ENCODE data around the gene RAP1GAP2. TPM values are rescaled to one million over a fixed set of nuclear protein-coding genes. Genes with fewer than 3 reads are reported as not detected.

RAP1GAP2 gene
- total RNA-seq, 2 experiments from 2014 or later, result 1.9 to 2.3 TPM

DNA sequence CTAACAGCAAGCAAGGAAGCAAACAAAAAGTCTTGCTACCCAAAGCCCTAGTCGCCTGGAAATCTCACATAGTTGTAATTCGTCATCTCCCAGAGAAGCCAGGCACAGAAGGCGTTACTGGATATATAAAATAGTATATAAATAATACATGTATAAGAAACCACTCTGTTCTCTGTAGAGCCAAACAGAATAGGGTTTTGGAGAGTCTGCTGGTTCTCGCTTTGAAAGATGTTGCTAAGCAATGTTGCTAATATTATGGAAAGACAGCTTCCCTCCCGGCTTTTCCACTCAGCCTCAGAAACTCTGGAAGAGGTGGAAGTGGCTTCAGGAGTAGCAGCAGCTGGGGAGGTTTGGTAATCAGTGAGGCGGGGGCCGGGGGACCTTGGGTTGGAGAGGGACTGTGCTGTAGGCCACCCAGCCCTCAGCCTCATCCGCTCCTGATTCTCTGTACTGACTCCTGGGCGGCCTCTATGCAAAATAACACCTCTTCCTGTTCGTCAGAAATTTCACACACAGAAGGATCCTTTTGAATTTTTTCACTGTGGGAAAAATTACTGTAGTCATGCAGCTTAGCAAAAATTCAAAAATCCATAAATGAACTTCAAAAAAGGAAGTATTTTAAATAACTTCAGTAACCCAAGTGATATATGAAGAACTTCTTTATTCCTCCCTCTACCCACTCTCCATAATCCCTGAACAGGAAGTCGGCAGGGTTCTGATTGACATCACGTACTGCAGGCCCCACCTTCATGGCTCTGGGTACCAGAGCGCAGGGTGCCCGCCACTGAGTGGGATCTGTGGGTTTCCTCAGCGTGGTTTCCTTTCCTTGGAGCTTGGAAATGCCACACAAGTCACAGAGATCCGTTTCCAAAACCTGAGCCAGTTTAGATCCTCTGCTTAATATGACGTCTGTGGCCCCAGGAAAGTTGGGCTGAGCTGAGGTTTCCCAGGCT lies 51.4 kb downstream of the RAP1GAP2 start:
- H3K36me3 Mint-ChIP-seq, result peaks cover 2% of the 10 kb centered on the region
- ChIA-PET POLR2A (interaction anchor here (0.8 kb wide), 1 partner anchor 165 kb away, joined by 3 read pairs; no protein-coding TSS in a partner anchor), CTCF (interaction anchor here (0.6 to 10.0 kb wide), 27 partner anchors 11 to 465 kb away, joined by 3 to 87 read pairs (median 6); no protein-coding TSS in a partner anchor)
- H3K4me3 Mint-ChIP-seq, result no peak overlapping the region
- intact Hi-C loops (cut with micrococcal nuclease), result loop anchor here (1.0 kb wide), 2 partner anchors 19 to 166 kb away; no protein-coding TSS in a partner anchor
- no peak for DNase-seq
- peaks cover 14% of the 10 kb centered on the region for H3K4me1 Mint-ChIP-seq (ENCODE audit: low read depth)
- no peak overlapping the region for H3K27ac Mint-ChIP-seq
- H3K27me3 Mint-ChIP-seq, result peaks cover 4% of the 10 kb centered on the region
- H3K9me3 Mint-ChIP-seq, result no peaks in the 10 kb centered on the region

- Mint-ChIP-seq H3K36me3 (peaks cover 2% of the 10 kb centered on the region), H3K9me3 (no peaks in the 10 kb centered on the region), H3K27me3 (peaks cover 4% of the 10 kb centered on the region), H3K4me3 (no peak overlapping the region), H3K4me1 (ENCODE audit: low read depth) (peaks cover 14% of the 10 kb centered on the region), H3K27ac (no peak overlapping the region)
- ChIA-PET POLR2A (interaction anchor here (0.6 to 1.5 kb wide), 2 partner anchors 81 to 162 kb away, joined by 3 to 6 read pairs; no protein-coding TSS in a partner anchor), CTCF (interaction anchor here (0.7 to 10.0 kb wide), 31 partner anchors 9 to 753 kb away, joined by 3 to 87 read pairs (median 5); no protein-coding TSS in a partner anchor)
- intact Hi-C loops (cut with micrococcal nuclease), result loop anchor here (1.0 kb wide), 1 partner anchor 81 kb away; no protein-coding TSS in a partner anchor
- DNase-seq, result no peak
Observed at GRCh38 chr17:2849327-2849670, 53.1 kb downstream of the RAP1GAP2 start.

DNA sequence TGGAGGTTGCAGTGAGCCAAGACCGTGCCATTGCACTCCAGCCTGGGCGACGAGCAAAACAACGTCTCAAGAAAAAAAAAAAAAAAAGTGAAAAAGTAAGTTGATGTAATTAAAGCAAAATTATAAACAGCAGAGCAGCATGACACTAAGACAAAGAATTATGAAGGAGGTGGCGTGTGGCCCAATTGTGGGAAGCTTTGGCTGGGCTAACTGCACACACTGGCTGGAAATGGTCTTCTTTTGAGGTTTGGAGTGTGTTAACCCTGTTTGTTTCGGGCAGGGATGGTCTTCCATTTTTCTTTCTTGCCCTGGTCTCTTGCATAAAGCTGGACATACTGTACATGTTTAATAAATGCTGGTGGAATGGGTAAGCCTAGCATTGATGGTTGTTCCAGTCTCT lies 54.8 kb downstream of the RAP1GAP2 start:
- H3K9me3 Mint-ChIP-seq, result no peaks in the 10 kb centered on the region
- peaks cover 23% of the 10 kb centered on the region for H3K4me1 Mint-ChIP-seq (ENCODE audit: low read depth)
- H3K4me3 Mint-ChIP-seq, result no peak overlapping the region
- ChIA-PET CTCF (interaction anchor here (0.6 to 10.0 kb wide), 4 partner anchors 79 to 342 kb away, joined by 3 to 87 read pairs (median 42); no protein-coding TSS in a partner anchor), POLR2A (no interaction called here)
- peaks cover 11% of the 10 kb centered on the region for H3K27me3 Mint-ChIP-seq
- H3K36me3 Mint-ChIP-seq, result peaks cover 2% of the 10 kb centered on the region
- intact Hi-C loops (cut with micrococcal nuclease), result no loop called here
- DNase-seq, result no peak
- H3K27ac Mint-ChIP-seq, result no peak overlapping the region

DNA sequence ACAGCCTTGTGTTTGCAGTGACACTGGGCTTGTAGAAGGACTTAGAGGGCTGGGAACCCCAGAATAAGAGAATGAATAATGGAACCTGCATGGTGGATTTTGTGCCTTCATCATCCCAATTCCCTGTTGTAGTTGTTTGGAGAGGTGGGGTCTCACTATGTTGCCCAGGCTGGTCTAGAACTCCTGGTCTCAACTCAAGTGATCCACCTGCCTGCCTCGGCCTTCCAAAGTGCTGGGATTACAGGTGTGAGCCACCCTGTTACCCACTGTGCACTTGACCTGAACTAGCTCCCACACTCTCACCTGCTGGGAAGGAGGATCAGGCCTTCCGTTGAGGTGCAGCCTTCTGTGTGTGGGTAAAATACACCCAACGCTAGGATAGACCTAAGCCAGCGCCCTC lies 55.4 kb downstream of the RAP1GAP2 start:
- DNase-seq, result no peak
- no peak overlapping the region for H3K4me3 Mint-ChIP-seq
- H3K27ac Mint-ChIP-seq, result no peak overlapping the region
- H3K9me3 Mint-ChIP-seq, result no peaks in the 10 kb centered on the region
- intact Hi-C loops (cut with micrococcal nuclease), result no loop called here
- peaks cover 11% of the 10 kb centered on the region for H3K27me3 Mint-ChIP-seq
- ChIA-PET CTCF (interaction anchor here (0.6 to 10.0 kb wide), 5 partner anchors 14 to 1712 kb away, joined by 3 to 87 read pairs (median 4); no protein-coding TSS in a partner anchor), POLR2A (no interaction called here)
- peaks cover 23% of the 10 kb centered on the region for H3K4me1 Mint-ChIP-seq (ENCODE audit: low read depth)
- peaks cover 2% of the 10 kb centered on the region for H3K36me3 Mint-ChIP-seq

- H3K9me3 Mint-ChIP-seq, result no peaks in the 10 kb centered on the region
- intact Hi-C loops (cut with micrococcal nuclease), result no loop called here
- H3K4me1 Mint-ChIP-seq (ENCODE audit: low read depth), result peaks cover 23% of the 10 kb centered on the region
- DNase-seq, result no peak
- H3K4me3 Mint-ChIP-seq, result peak overlapping the region; percentile 37
- H3K27ac Mint-ChIP-seq, result no peak overlapping the region
- CTCF ChIA-PET, result interaction anchor here (0.9 to 10.0 kb wide), 4 partner anchors 15 to 1711 kb away, joined by 3 to 87 read pairs (median 6); no protein-coding TSS in a partner anchor
- H3K27me3 Mint-ChIP-seq, result peaks cover 11% of the 10 kb centered on the region
- H3K36me3 Mint-ChIP-seq, result peaks cover 2% of the 10 kb centered on the region
- POLR2A ChIA-PET, result no interaction called here
Observed at GRCh38 chr17:2852221-2852620, 56.0 kb downstream of the RAP1GAP2 start.

DNA sequence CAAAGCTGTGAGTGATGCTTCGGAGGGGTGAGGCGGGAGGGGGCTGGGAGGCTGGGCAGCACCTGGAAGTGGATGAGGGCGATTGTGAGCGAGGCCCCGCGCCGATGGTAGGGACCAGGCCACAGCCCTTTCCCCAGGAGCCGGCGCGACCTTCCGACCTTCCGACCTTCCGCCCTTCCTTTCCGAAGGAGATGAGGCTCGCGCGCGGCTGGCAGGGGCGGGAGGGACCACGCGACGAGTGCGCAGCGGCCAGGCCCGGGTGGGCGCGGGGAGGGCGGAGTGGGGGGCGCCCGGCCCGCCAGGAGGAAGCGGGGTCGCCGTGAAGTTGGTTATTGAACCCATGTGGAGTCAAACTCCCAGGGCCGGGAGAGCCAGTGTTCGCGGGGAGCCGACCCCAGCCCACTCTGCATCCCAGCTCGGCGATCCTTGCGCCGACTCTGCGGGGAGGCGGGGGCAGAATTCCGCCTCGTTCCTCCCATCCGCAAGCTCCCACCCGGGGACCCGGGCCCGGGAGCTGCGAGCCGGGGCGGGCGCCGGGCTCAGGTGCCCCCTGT lies 56.6 kb downstream of the RAP1GAP2 start:
- Mint-ChIP-seq H3K27ac (no peak overlapping the region), H3K4me1 (ENCODE audit: low read depth) (peaks cover 18% of the 10 kb centered on the region), H3K4me3 (peak overlapping the region; percentile 37), H3K36me3 (peaks cover 2% of the 10 kb centered on the region), H3K9me3 (no peaks in the 10 kb centered on the region), H3K27me3 (peaks cover 11% of the 10 kb centered on the region)
- DNase-seq, result no peak
- intact Hi-C loops (cut with micrococcal nuclease), result no loop called here
- ChIA-PET POLR2A (no interaction called here), CTCF (interaction anchor here (0.9 to 10.0 kb wide), 3 partner anchors 66 to 1710 kb away, joined by 3 to 87 read pairs (median 7); no protein-coding TSS in a partner anchor)

DNA sequence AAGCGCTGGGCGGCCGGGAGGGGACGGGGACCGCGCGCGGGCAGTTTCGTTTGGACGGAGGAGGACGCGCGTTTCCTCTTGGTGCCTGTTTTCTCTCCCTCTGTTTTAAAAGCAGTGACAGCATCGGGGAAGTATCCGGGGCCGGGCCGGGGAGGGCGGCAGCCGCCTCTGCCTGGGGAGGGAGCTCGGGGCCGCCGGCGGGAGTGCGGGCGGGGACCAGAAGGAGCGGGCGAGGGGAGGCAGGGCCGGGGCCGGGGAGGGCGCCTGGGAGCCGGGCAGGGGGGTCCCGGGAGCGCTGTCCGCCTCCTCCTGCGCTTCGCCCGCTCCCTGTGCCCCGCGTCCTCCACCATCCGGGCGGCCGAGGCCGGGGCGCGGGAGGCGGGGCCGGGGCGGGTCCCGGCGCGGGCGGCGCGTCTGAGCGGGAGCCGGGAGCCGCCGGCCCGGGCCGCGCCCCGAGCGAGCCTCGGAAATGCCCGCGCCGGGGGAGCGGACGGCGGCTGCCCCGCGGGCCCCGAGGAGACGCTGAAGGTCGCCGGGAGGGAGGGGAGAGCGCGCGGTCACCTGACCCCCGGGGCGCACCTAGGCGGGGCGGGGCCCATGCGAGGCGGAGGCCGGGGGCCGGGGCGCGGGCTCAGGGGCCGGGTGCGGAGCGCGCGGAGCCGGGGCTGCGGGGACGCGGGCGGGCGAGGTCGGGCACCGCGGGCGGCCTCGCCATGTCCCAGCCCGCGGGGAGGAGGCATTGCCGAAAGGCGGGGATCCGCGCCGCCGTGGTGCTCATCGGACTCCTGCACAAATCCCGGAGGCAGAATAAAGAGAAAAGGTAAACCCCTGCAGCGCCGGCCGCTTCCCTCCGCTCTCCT lies 57.3 kb downstream of the RAP1GAP2 start:
- Mint-ChIP-seq H3K36me3 (peaks cover 2% of the 10 kb centered on the region), H3K4me1 (ENCODE audit: low read depth) (peaks cover 13% of the 10 kb centered on the region), H3K27ac (no peak overlapping the region), H3K4me3 (peak overlapping the region; percentile 80), H3K9me3 (no peaks in the 10 kb centered on the region), H3K27me3 (peaks cover 11% of the 10 kb centered on the region)
- POLR2A ChIA-PET, result no interaction called here
- DNase-seq, result peak; percentile 50
- intact Hi-C loops (cut with micrococcal nuclease), result no loop called here
- CTCF ChIA-PET, result interaction anchor here (1.4 to 10.0 kb wide), 3 partner anchors 67 to 159 kb away, joined by 6 to 87 read pairs (median 7); no protein-coding TSS in a partner anchor

- Mint-ChIP-seq H3K36me3 (peaks cover 2% of the 10 kb centered on the region), H3K9me3 (no peaks in the 10 kb centered on the region), H3K4me3 (peak overlapping the region; percentile 80), H3K27me3 (peaks cover 11% of the 10 kb centered on the region), H3K27ac (no peak overlapping the region), H3K4me1 (ENCODE audit: low read depth) (peaks cover 9% of the 10 kb centered on the region)
- POLR2A ChIA-PET, result no interaction called here
- CTCF ChIA-PET, result interaction anchor here (0.6 to 10.0 kb wide), 5 partner anchors 17 to 845 kb away, joined by 3 to 87 read pairs (median 6); no protein-coding TSS in a partner anchor
- peak; percentile 42 for DNase-seq
- intact Hi-C loops (cut with micrococcal nuclease), result no loop called here
Observed at GRCh38 chr17:2854143-2855055, 58.2 kb downstream of the RAP1GAP2 start.

DNA sequence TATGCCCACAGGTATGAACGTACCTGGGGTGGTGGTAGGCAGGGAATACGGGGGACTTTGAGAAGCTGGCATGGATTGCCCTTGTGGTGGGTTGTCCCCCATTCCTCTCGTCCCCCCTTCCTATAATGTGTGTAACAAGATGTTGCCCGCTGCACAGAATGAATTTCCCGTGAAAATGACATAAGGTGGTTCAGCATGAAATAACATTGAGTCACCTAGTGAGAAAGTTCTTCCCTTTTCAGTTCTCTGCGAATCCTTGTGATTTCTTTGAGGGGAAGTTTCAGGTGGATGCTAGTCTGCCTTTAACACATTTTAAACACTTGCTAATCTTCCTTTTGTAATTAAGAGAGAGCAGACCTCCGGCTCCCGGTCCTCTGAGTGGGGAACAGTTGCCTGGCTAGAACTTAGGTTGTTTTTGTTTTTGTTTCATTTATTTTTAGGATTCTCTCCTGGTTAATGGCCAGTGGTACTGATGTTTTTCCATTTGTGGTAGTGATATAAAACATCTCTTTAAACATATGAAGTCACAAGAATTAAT lies 58.9 kb downstream of the RAP1GAP2 start:
- peaks cover 9% of the 10 kb centered on the region for H3K4me1 Mint-ChIP-seq (ENCODE audit: low read depth)
- peaks cover 11% of the 10 kb centered on the region for H3K27me3 Mint-ChIP-seq
- H3K4me3 Mint-ChIP-seq, result peak overlapping the region; percentile 80
- H3K36me3 Mint-ChIP-seq, result no peaks in the 10 kb centered on the region
- H3K27ac Mint-ChIP-seq, result no peak overlapping the region
- intact Hi-C loops (cut with micrococcal nuclease), result no loop called here
- no peak for DNase-seq
- POLR2A ChIA-PET, result no interaction called here
- no peaks in the 10 kb centered on the region for H3K9me3 Mint-ChIP-seq
- CTCF ChIA-PET, result interaction anchor here (0.6 to 10.0 kb wide), 3 partner anchors 18 to 157 kb away, joined by 3 to 87 read pairs (median 6); no protein-coding TSS in a partner anchor

GRCh38 chr17:2856727-2857126 lies 60.5 kb downstream of the RAP1GAP2 start:
- POLR2A ChIA-PET, result no interaction called here
- H3K4me1 Mint-ChIP-seq (ENCODE audit: low read depth), result peaks cover 9% of the 10 kb centered on the region
- no peak overlapping the region for H3K27ac Mint-ChIP-seq
- CTCF ChIA-PET, result interaction anchor here (7.2 kb wide), 1 partner anchor 9 kb away, joined by 42 read pairs; no protein-coding TSS in a partner anchor
- H3K27me3 Mint-ChIP-seq, result peaks cover 9% of the 10 kb centered on the region
- no peaks in the 10 kb centered on the region for H3K36me3 Mint-ChIP-seq
- H3K4me3 Mint-ChIP-seq, result no peak overlapping the region
- intact Hi-C loops (cut with micrococcal nuclease), result no loop called here
- no peak for DNase-seq
- H3K9me3 Mint-ChIP-seq, result no peaks in the 10 kb centered on the region
